Activated gamma-delta T cell treated with anti-CD3 and anti-CD28 coated beads, Interleukin-2, amount 50 U/mL, for 16 hours (primary cell): ENCODE data around the gene MMP15.
A peak's percentile ranks its signal among the peaks of the same experiment; 100 is the strongest.
"Not testable (repeated sequence)": the region's sequence is repeated elsewhere in the genome, so short reads cannot be mapped to it uniquely, and the experiment has no call there.

Experiments used
- DNase-seq: peaks from one replicate; pipeline ENCODE4 v3.0.0-alpha.2; 2020; ENCODE audit warnings: low read depth

Gene MMP15

DNA sequence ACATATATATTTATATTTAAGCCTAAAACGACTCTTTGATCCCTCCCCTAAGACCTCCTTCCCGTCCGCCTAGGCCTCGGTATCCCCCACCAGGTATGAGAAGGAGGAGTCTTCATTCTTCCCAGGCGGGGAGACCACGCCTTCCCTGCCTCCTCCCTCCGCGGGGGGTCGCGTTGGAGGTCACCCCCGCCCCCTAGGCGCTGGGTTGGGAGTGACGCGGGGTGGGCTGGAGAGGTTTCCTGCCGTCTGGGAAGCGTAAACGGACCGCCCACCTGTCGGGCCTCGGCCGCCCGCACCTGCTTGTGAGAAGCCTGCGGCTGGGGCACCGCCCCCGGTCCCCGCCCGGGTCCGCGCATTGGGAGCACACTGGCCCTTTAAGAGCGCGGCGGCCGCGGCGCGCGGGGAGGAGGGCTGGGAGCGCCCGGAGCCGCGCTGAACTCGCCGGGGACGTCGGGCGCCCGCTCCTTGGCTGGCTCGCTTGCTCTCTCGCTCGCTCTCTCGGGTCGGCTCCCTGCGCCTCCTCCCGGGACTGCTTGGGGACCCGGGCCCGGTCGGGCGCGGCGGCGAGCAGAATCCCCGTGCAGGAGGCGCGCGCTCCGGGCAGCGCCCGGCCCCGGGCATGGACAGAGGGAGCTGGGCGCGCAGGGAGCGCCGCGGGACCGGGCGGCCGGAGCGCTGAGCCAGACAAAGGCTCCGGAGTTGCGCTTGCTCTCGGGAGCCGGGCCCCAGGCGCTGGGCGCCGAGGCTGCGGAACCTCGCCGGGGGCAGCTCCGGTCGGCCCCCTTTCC, at the start of gene MMP15:
Gene MMP15, plus strand, starts transcription at position 404 of the 788 bp plus-strand sequence. CDS start 597 bp downstream, outside the sequence.
- DNase-seq = peak; percentile 30

DNA sequence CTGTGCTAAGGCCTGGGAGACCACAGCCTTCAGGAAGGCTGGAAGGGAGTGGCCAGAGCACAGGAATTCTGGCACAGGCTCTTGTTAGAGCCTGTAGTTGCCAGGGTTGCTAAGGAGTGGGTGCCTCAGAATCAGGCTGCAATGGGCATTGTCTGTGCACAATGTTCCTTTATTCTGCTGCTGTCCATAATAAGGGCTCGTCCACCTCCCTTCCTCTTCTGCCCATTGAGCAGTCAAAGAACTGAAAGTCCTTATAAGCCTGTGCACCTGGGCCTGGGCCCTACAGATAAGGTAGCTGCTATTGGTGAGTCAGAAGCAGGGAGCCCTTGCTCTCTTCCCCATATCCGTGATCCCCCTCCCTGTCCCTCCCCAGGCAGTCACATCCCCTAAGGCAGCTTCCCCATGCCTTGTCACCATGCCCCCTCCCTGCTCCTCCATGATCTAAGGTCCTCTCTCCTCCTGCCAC, 49.2 kb upstream of the MMP15 start:
- no peak for DNase-seq

GRCh38 chr16:57977418-57978069, 48.0 kb upstream of the MMP15 start:
- DNase-seq = no peak

GRCh38 chr16:57978070-57978465, 47.5 kb upstream of the MMP15 start:
- DNase-seq = not testable (repeated sequence)

DNA sequence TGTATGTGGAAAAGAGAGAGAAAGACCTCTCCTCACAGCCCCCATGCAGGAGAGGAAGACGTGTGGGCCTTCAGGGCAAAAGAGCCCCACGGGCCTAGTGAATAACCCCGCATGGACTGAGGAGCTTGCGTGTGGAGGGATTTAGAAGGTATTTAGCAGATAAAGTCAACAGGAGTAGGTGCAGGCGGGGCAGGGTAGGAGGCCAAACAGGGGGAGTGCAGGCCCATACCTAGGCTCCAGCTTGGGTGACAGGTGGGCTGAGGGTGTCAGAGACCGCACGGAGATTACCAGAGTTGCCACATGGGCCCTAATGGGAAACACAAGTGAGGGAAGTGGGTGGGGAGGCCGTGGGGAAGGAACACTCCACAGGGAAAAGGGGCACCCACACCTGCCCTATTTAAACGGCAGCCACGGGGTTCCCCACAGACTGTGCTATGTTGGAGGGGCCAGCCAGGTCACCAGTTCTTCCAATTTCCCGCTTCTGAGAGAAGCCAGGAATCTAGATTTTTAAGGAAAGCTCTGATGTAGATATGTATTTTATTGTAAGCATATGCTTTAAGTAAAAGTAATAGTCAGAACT, 46.5 kb upstream of the MMP15 start:
- no peak for DNase-seq

DNA sequence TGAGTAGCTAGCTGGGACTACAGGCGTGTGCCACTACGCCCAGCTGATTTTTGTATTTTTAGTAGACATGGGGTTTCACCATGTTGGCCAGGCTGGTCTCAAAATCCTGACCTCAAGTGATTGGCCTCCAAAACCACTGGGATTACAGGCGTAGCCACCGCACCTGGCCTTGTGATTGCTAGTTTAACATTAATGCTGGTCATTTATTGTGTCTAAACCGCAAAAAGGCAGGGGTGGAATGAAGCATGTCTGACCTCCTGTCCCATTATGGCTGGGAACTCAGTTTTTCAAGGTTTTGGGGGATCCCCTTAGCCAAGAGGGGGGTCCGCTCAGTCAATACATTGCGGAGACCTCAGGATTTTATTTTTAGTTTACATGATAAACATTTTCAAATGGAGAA, 43.9 kb upstream of the MMP15 start:
- no peak for DNase-seq

GRCh38 chr16:57982385-57982784, 43.2 kb upstream of the MMP15 start:
- no peak for DNase-seq

DNA sequence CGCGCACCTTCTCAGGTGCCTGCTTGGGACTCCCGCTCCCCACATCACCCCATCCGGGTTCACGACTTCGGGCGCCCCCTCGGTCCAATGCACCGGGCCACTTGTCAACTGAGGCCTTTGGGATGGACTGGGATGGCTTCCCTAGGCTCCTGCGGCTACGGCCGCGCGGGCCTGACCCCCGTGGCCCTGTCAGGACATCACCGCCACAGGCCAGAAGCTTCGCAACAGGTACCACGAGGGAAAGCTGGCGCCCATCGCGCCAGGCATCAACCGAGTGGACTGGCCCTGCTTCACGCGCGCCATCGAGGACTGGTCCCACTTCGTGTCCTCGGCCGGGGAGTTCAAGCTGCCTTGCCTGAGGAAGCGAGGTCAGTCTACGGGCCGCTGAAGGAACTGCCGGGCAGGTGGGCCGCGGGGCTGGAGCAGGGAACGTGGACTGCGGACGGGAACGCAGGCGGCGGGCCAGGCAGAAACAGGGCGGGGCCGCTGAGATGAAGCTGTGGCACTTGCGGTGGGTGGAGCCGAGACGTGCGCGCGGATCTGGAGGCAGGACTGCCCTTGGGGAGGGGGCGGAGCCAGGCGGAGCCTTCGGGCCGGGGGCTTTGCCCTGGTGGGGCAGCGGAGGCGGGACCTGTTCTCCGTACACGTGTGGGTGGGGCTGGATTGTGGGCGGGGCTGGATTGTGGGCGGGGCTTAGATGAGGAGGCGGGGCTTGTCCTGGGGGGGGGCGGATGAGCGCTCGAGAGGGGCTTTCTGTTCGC, 40.9 kb upstream of the MMP15 start:
- DNase-seq = peak; percentile 78

GRCh38 chr16:57985204-57986181, 40.1 kb upstream of the MMP15 start:
- no peak for DNase-seq

DNA sequence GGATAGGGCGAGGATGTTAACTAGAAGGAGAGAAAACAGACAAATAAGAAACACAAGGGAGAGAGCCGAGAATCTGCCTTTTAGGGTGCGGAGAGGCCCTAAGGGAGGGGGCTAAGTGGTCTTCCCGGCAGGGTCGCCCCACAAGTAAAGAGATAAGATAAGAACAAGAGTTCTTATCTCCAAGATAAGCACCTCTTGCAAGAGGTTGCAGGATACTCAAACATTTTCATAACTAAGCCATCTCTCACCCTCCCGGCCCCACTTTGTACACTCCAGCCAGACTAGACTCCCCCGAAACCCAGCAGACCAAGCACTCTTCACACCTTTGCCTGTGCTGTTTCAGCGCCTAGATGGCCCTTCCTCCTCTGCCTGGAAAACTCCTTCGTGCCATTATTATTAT, 39.4 kb upstream of the MMP15 start:
- DNase-seq = no peak

DNA sequence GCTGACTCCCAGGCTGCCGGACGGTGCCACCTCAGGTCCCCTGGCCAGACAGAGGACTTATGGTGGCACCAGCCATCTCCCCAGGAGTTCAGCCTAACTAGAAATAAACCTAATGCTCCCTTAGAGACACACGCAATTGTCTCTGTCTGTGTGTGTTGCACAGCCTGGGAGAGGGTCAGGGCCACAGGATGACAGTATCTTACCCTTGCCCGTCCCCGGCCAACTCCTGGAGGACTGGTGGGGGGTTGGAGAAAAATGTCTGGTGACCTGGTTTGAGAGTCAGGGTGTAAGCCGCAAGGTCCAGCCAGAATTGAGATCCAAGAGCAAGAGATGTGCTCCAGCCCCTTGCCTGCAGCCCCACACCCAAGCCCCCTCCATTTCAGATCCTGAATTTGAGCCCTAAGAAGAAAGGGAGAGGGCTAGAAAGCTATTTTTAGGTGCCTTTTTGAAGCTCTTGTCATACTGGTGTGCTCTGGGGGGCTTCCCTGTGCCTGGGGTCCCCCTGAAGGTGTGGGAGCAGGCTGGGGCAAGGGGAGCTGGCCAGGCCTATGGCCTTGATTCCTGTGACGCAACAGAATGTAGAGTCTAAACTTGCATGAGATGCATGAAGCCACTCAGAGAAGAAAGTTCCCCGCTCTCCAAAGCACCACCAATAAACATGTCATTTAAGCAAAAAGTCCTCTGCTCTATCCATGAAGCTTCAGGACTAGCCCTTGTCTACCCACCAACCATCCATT, 37.9 kb upstream of the MMP15 start:
- no peak for DNase-seq

DNA sequence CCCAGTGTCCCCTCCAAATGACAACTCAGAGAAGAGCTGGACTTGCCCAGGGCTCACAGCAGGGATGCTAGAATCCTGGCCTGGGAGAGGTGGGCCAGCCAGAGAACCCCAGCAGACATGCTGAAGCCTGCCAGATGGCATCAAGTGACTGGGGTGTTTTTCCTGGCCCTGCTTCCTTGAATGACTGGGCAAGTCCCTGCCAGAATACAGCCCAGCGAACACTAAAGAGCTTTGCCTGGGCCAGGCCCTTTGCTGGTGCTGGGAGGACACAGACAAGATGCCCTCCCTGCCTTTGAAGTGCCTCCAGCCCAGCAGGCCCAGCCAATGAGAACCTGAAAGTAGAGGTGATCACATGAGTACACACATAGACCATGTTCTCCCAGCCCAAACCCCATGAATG, 36.6 kb upstream of the MMP15 start:
- DNase-seq = no peak

DNA sequence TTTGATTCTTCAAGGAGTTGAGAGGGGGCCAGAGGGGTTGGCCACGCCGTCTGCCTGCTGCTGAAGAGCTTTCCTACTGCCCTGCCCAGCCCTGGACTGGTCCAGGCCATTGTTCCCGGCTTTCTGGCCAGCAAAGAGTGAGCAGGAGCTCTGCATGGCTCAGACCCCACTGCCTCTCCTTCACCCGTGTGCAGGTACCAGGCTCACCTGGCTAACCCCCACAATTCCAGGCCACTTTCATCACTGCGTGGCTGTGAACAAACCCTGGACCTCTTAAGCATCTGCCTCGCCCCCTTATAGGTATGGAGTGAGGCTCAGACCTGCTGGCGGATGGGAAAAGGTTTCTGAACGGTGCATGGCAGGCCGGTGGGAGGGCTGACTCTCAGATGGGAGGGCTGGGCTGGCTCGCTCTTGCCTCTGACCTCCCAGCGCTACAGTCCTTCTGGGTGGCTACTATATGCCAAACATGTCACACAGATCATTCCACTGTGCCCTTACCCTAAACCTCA, 33.9 kb upstream of the MMP15 start:
- no peak for DNase-seq

DNA sequence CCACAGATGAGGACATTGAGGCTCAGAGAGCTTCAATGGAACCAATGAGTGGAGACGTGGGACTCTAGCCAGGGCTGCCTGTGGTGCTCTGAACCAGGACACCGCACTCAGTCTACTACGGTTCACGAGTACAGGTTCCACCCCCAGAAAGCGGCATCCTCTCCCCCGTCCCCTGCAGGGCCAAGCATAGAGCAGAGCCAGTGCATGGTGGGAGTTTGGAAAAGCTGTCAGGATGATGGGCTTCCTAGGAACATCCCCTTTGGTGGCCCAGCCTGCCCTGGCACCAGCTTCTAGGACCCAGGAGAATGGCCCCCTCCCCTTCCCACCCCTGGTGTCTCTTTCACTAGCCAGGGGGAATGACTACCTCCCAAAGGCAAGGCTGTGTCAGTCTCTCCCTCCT, 33.5 kb upstream of the MMP15 start:
- DNase-seq = no peak

DNA sequence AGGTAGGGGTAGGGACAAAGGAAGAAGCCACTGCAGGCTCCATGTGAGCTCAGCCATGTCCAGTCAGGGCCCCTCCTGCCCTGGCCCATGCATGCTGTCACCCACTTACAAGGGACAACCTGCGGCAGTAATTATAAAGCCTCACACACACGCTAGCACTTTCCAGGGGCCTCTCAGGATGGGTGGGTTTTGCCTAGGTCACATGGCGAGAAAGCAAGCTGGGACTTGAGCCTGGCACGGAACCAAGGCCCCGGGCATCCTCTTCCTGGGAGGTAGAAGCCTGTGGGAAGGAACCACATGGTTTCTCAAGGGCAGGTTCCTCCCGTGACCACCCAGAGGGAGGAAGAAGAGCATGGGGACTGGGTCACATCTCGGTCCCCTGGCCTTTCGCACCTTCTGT, 32.1 kb upstream of the MMP15 start:
- DNase-seq = no peak

- no peak for DNase-seq
These were observed 31.7 kb upstream of the MMP15 start for GRCh38 chr16:57993897-57994296.

- no peak for DNase-seq
These were observed 31.2 kb upstream of the MMP15 start for GRCh38 chr16:57994361-57994760.

DNA sequence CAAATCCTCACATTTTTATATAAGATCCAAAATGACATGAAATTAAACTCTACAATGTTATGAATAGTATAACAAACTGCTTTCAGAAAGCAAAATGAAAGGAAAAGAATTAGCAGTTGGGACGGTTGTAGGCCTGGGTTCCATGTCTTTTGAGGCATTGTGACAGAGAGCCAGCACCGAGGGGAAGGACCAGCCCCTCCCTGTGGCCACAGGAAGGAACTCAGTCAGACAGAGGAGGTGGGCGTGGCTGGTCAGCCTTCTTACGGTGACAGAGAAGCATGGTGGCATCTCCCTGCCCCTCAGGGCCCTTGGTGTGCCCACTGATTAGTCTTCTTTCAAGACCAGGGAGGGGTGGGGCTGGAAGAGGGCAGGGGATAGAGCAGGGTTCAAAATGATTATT, 30.8 kb upstream of the MMP15 start:
- DNase-seq = no peak

- no peak for DNase-seq
These were observed 29.7 kb upstream of the MMP15 start for GRCh38 chr16:57995721-57996405.
